ENCODE data around the gene CYP2C8. TPM values are rescaled to one million over a fixed set of nuclear protein-coding genes. Genes with fewer than 3 reads are reported as not detected.
"Not testable (repeated sequence)": the region's sequence is repeated elsewhere in the genome, so short reads cannot be mapped to it uniquely, and the experiment has no call there.

The CYP2C8 gene
- total RNA-seq, 4 donors from 2014 or later, result 0.95 to 14.2 (median 5.0) TPM; not detected in 1

- Histone ChIP-seq H3K27me3 (no peaks in the 10 kb centered on the region), H3K9me3 (no peaks in the 10 kb centered on the region), H3K4me3 (no peak overlapping the region), H3K4me1 (no peaks in the 10 kb centered on the region), H3K27ac (no peak overlapping the region), H3K36me3 (no peaks in the 10 kb centered on the region)
- TF ChIP-seq POLR2A (IDR thresholded peaks at IDR 0.05), result no peak
- TF ChIP-seq CTCF (IDR thresholded peaks at IDR 0.05), result no peak
- DNase-seq, result no peak
Observed at GRCh38 chr10:95071107-95071660, 1.9 kb upstream of the CYP2C8 start.

DNA sequence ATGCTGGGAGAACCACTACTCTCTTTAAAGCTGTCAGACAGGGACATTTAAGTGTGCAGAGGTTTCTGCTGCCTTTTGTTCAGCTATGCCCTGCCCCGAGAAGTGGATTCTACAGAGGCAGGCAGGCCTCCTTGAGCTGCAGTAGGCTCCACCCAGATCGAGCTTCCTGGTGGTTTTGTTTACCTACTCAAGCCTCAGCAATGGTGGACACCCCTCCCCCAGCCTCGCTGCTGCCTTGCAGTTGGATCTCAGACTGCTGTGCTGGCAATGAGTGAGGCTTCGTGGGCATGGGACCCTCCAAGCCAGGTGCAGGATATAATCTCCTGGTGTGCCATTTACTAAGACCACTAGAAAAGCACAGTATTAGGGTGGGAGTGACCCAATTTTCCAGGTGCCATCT, 5.2 kb downstream of the CYP2C8 start:
- H3K27ac ChIP-seq, H3K4me3 ChIP-seq, DNase-seq, H3K36me3 ChIP-seq, H3K9me3 ChIP-seq, H3K27me3 ChIP-seq, H3K4me1 ChIP-seq: not testable (repeated sequence)

- no peak for TF ChIP-seq CTCF (IDR thresholded peaks at IDR 0.05)
- no peak for TF ChIP-seq POLR2A (IDR thresholded peaks at IDR 0.05)
- no peak overlapping the region for H3K27ac ChIP-seq
- no peaks in the 10 kb centered on the region for H3K4me1 ChIP-seq
- no peak overlapping the region for H3K4me3 ChIP-seq
- no peaks in the 10 kb centered on the region for H3K9me3 ChIP-seq
- no peaks in the 10 kb centered on the region for H3K36me3 ChIP-seq
- DNase-seq, result no peak
- no peaks in the 10 kb centered on the region for H3K27me3 ChIP-seq
Observed at GRCh38 chr10:95056744-95057363, 12.4 kb downstream of the CYP2C8 start.

GRCh38 chr10:95049919-95050318, 19.4 kb downstream of the CYP2C8 start:
- H3K4me3 ChIP-seq, result no peak overlapping the region
- no peak for DNase-seq
- H3K4me1 ChIP-seq, result no peaks in the 10 kb centered on the region
- H3K9me3 ChIP-seq, result no peaks in the 10 kb centered on the region
- H3K36me3 ChIP-seq, result no peaks in the 10 kb centered on the region
- no peaks in the 10 kb centered on the region for H3K27me3 ChIP-seq
- H3K27ac ChIP-seq, result no peak overlapping the region
- TF ChIP-seq POLR2A (IDR thresholded peaks at IDR 0.05) (no peak), CTCF (IDR thresholded peaks at IDR 0.05) (no peak)

DNA sequence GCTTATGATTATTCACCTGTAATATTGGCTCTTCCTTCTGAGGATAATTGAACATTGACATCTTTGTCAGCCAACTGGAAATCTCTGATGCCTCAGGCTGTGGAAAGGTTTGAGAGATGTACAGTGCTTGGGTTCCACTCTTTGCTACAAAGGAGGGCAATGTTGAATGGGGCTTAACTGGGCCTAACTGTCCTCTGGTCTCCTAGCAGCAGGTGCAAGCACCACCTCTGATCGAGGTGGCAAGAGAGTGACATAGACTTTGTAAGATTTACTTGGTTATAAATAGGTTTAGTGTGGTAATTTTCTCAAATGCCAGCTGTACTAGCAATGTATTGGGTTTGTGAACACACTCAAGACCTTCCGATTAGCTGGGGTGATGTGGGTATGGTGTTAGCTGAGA, 21.1 kb downstream of the CYP2C8 start:
- TF ChIP-seq CTCF (IDR thresholded peaks at IDR 0.05), result no peak
- no peak for TF ChIP-seq POLR2A (IDR thresholded peaks at IDR 0.05)
- Histone ChIP-seq H3K36me3 (no peaks in the 10 kb centered on the region), H3K27ac (no peak overlapping the region), H3K27me3 (no peaks in the 10 kb centered on the region), H3K4me3 (no peak overlapping the region), H3K4me1 (no peaks in the 10 kb centered on the region), H3K9me3 (no peaks in the 10 kb centered on the region)
- DNase-seq, result no peak

- TF ChIP-seq POLR2A (IDR thresholded peaks at IDR 0.05) (no peak), CTCF (IDR thresholded peaks at IDR 0.05) (no peak)
- no peaks in the 10 kb centered on the region for H3K9me3 ChIP-seq
- no peak overlapping the region for H3K27ac ChIP-seq
- no peaks in the 10 kb centered on the region for H3K27me3 ChIP-seq
- H3K4me1 ChIP-seq, result no peaks in the 10 kb centered on the region
- H3K4me3 ChIP-seq, result no peak overlapping the region
- H3K36me3 ChIP-seq, result no peaks in the 10 kb centered on the region
- DNase-seq, result no peak
Observed at GRCh38 chr10:95039281-95039680, 30.0 kb downstream of the CYP2C8 start.

All from Peyer's patch (tissue), 4 donors.